Measurements from ENCODE around the gene GRIA2.

GRCh38 chr4:157303471-157303960 lies 83.0 kb downstream of the GRIA2 start:
- TF ChIP-seq CTCF (IDR thresholded peaks at IDR 0.05) (no peak), POLR2AphosphoS5 (IDR thresholded peaks at IDR 0.05) (no peak)
